ENCODE data around the gene FAM83B. TPM values are rescaled to one million over a fixed set of nuclear protein-coding genes. Genes with fewer than 3 reads are reported as not detected.

FAM83B gene
- total and polyA plus RNA-seq, 8 donors, result 0.46 to 7.3 (median 1.6) TPM

DNA sequence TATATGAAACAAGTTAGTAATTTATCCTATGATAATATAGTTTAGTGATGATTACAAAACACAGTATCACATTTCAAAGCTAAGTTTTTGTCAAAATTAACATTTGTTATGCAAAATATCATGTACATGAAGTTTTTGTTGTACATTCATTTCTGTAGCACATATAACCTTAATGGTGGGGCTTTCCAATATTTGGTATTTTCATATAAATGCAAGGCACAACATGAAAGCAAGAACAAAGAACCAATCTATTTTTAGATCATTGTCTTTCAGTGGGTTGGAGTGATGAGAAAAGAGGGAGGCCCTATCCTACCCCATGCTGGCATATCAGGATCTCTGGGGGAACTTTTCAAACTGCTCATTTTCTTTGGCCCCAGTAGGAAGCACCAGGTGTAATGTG lies 53.4 kb downstream of the FAM83B start:
- Histone ChIP-seq H3K27ac (no peak overlapping the region), H3K36me3 (no peaks in the 10 kb centered on the region), H3K4me3 (no peak overlapping the region), H3K9me3 (no peaks in the 10 kb centered on the region), H3K4me1 (no peaks in the 10 kb centered on the region), H3K27me3 (no peaks in the 10 kb centered on the region)
- TF ChIP-seq, protein P1, sequence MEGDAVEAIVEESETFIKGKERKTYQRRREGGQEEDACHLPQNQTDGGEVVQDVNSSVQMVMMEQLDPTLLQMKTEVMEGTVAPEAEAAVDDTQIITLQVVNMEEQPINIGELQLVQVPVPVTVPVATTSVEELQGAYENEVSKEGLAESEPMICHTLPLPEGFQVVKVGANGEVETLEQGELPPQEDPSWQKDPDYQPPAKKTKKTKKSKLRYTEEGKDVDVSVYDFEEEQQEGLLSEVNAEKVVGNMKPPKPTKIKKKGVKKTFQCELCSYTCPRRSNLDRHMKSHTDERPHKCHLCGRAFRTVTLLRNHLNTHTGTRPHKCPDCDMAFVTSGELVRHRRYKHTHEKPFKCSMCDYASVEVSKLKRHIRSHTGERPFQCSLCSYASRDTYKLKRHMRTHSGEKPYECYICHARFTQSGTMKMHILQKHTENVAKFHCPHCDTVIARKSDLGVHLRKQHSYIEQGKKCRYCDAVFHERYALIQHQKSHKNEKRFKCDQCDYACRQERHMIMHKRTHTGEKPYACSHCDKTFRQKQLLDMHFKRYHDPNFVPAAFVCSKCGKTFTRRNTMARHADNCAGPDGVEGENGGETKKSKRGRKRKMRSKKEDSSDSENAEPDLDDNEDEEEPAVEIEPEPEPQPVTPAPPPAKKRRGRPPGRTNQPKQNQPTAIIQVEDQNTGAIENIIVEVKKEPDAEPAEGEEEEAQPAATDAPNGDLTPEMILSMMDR (IDR thresholded peaks at IDR 0.05), result no peak
- intact Hi-C loops (cut with DNase I), result no loop called here
- DNase-seq, result no peak
- no peak for FAIRE-seq
- no peak for ATAC-seq

GRCh38 chr6:54900666-54901065 lies 54.1 kb downstream of the FAM83B start:
- DNase-seq, result no peak
- TF ChIP-seq, protein P1 (IDR thresholded peaks at IDR 0.05), result no peak
- no peak overlapping the region for H3K27ac ChIP-seq
- H3K36me3 ChIP-seq, result no peaks in the 10 kb centered on the region
- no peaks in the 10 kb centered on the region for H3K9me3 ChIP-seq
- no peaks in the 10 kb centered on the region for H3K27me3 ChIP-seq
- ATAC-seq, result no peak
- H3K4me3 ChIP-seq, result no peak overlapping the region
- no peaks in the 10 kb centered on the region for H3K4me1 ChIP-seq
- 95 to 97% methylated on average over 2 of the region's 2 CpGs for WGBS, 2 donors
- intact Hi-C loops (cut with DNase I), result no loop called here
- no peak for FAIRE-seq

DNA sequence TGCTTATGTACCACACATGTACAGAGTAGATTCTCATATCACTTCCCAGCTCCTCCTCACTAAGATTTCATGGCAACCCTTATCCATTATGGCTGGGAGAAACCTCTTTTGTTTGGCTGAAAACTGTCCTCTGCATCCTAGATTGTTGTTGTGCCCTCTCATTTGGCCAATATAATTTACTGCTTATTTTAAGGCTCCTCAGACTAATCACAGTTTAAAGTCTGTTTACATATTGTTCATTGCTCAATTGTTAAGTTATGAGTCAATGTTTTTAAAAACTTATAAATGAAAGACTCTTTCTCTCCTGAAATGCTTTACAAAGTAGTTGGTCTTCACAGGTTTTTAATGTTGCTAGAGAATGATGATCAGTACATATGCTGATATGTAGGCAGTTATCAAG lies 57.3 kb downstream of the FAM83B start:
- Histone ChIP-seq H3K4me1 (peaks cover 0 to 3% (median 0%) of the 10 kb centered on the region in 3 donors), H3K36me3 (no peaks in the 10 kb centered on the region), H3K27ac (no peak overlapping the region), H3K4me3 (no peak overlapping the region), H3K27me3 (no peaks in the 10 kb centered on the region), H3K9me3 (no peaks in the 10 kb centered on the region)
- FAIRE-seq (no peak), DNase-seq (no peak), ATAC-seq (no peak)
- TF ChIP-seq, protein P1 (IDR thresholded peaks at IDR 0.05), result no peak
- intact Hi-C loops (cut with DNase I), result no loop called here

DNA sequence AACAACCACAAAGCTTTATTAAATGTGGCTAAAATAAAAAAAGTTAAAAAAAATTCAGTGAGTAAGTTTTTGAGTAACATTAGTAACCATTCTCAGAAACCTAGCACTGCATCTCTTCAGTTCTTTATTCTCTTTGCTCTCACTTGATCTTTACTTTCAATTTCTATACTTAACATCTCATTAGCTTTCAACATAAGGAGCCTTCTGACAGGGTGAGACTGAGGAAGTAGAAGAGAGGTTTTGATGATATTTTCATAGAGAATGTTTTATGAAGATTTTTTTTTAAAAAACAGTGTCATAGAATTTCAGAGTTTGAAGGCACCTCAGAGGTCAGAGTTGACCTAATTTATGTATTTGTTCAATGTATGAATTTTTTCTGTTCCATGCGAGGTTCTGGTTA lies 60.8 kb downstream of the FAM83B start:
- TF ChIP-seq, protein P1 (IDR thresholded peaks at IDR 0.05), result no peak
- no peaks in the 10 kb centered on the region for H3K9me3 ChIP-seq
- no peaks in the 10 kb centered on the region for H3K27me3 ChIP-seq
- H3K27ac ChIP-seq, result no peak overlapping the region
- H3K36me3 ChIP-seq, result no peaks in the 10 kb centered on the region
- H3K4me1 ChIP-seq, result peaks cover 0 to 3% (median 0%) of the 10 kb centered on the region in 3 donors
- intact Hi-C loops (cut with DNase I), result no loop called here
- ATAC-seq, result no peak
- DNase-seq, result no peak
- H3K4me3 ChIP-seq, result no peak overlapping the region
- WGBS, 2 donors, result 67 to 78% methylated on average over 1 of the region's 1 CpG
- no peak for FAIRE-seq

- no peak overlapping the region for H3K27ac ChIP-seq
- no peak for ATAC-seq
- no peak for DNase-seq
- intact Hi-C loops (cut with DNase I), result no loop called here
- no peak overlapping the region for H3K4me3 ChIP-seq
- FAIRE-seq, result no peak
- no peaks in the 10 kb centered on the region for H3K9me3 ChIP-seq
- peaks cover 0 to 3% (median 0%) of the 10 kb centered on the region in 3 donors for H3K4me1 ChIP-seq
- whole genome bisulfite sequencing, 2 donors, result 95 to 96% methylated on average over 3 of the region's 3 CpGs
- H3K36me3 ChIP-seq, result no peaks in the 10 kb centered on the region
- TF ChIP-seq, protein P1 (IDR thresholded peaks at IDR 0.05), result no peak
- no peaks in the 10 kb centered on the region for H3K27me3 ChIP-seq
Measured at GRCh38 chr6:54909184-54909583, 62.6 kb downstream of the FAM83B start.
